GM18517 (cell line): Measurements from ENCODE around the gene CPLANE1.
A peak's percentile ranks its signal among the peaks of the same experiment; 100 is the strongest.
"Not testable (repeated sequence)": the region's sequence is repeated elsewhere in the genome, so short reads cannot be mapped to it uniquely, and the experiment has no call there.

Source experiments
- ATAC-seq: cut with Tn5 transposase; IDR thresholded peaks from one replicate; pipeline ENCODE4 v1.9.1; 2021; ENCODE audit warnings: mild to moderate bottlenecking, moderate library complexity; ENCODE audit not compliant: unreplicated experiment

CPLANE1 gene

DNA sequence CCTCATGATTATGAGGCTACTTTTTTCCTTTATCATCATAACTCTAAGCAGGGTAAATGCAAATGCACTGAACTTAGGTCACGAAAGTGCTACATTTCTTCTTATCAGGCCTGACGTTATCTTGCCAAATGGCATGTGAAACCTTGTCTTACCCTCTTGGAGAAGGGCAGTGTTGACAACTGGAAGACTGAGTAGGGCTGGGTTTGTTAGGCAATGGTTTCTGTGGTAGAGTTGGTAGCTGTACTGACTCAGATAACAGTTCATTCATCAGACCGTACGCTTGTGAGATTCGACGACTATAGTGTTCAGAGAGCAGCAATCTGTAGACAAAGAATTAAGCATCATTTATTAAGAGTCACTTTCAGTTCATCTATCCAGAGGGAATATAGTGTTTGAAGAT lies 127.7 kb downstream of the CPLANE1 start:
- no peak for ATAC-seq

DNA sequence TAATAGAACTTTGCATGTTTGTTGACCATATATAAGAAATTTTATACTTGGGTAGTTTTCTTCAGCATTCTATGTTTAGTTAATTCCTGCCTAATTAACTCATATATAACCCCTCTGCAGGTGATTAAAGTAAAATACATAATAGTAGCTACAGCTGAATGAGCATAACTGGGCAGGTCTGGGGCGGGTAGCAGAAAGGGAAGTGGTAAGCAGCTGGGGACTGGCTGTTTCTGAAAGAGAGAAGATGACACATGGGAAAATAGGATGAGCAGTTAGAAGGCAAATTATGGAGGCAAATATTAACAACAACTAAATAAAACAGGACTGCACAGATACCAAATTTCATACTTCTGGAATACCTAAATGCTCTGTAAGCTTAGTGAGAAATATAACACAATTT lies 128.1 kb downstream of the CPLANE1 start:
- no peak for ATAC-seq

DNA sequence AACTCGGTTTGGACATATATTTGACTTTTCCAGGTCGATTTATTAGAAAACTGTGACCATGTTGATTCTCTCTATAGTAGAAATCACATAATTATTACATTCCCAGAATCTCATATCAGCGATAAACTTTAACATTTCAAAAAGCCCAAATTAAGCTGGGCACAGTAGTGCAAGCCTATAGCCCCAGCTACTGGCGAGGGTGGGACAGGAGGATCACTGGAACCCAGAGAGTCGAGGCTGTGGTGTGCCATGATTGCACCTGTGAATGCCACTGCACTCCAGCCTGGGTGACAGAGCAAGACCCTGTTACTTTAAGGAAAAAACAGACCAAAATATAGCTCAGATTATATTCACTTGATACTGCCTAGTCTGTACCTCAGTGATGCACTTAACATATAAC lies 128.9 kb downstream of the CPLANE1 start:
- ATAC-seq: no peak

- ATAC-seq: no peak
Observed at GRCh38 chr5:37116359-37116758, 132.8 kb downstream of the CPLANE1 start.

DNA sequence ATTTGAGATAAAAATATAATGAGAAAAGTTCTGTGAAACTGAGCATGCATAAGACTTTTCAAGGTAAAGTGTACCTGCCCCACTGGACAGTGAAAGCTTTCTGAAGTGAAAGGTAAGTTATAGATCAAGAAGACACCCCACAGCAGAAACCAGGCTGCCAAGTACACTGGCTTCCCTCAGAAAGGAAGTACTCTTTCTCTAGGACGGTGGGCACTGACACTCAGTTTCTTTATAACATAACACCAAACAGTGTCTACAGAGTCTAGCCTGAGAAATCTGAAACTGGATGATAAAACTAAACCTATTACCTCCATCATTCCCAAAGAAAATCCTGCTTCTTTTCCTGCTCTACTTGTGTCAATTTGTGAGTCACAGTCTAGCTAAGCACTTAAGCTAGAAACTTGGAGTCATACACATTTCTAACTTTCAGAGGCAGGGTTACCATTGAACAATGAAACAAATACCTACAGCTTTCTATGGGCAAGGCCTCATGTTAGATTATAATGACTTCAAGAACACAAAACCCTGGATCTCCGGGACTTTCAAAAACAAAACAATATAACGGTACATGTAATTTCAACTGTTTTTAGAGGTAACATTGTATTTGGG lies 136.7 kb downstream of the CPLANE1 start:
- no peak for ATAC-seq

DNA sequence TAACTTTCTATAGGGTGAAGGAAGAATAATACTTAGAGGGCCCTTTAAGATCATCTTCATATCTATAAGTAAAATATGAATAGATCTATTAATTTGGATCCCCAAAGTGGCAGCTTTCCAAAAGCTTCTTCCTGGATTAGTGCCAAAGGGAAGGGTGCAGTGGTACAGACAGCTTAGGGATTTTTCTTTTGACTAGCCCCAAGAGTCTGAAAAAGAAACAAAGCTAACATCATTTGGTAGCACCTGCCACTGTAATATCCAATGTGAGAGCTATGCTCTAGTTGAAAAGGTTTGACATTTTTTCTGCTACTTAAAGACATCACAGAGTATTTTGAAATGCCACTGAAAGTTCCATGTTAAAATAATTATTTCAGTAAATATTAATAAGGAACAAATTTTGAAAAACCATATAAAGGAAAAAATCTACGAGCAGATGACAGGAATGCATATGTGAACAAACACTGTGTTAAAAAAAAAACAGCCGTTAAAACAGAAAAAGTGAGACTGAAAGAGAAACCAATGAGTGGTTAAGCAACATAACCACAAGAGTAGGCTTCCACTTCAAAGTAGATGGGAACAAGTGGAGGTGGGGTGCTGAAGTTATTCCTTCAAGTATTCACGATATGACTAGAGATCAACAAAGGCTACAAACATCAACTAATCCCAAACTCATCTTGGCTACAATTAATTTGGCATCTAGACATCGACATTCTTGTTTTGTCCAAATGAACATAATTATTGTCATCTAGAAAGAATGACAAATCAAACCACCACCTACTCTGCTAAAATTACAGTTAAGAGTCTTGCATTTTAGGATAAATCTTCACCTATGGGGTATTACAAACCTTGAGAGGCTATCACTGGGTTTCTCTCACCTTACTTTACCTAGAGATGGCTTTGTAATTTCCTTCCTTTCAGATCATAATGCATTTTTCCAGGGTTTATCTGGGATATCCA lies 137.5 kb downstream of the CPLANE1 start:
- peak; percentile 95 for ATAC-seq

- ATAC-seq: no peak
Observed at GRCh38 chr5:37110135-37110534, 139.0 kb downstream of the CPLANE1 start.

GRCh38 chr5:37109338-37109737 lies 139.8 kb downstream of the CPLANE1 start:
- ATAC-seq: no peak

DNA sequence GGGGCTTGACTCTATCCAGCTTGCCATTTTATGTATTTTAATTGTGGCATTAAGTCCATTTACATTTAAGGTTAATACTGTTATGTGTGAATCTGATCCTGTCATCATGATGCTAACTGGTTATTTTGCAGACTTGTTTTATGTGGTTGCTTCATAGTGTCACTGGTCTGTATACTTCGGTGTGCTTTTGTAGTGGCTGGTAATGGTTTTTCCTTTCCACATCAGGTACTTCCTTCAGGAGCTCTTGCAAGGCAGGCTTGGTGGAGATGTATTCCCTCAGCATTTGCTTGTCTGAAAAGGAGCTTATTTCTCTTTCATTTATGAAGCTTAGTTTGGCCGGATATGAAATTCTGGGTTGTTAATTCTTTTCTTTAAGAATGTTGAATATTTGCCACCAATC lies 145.9 kb downstream of the CPLANE1 start:
- no peak for ATAC-seq

- ATAC-seq: not testable (repeated sequence)
Observed at GRCh38 chr5:37099267-37099666, 149.9 kb downstream of the CPLANE1 start.

GRCh38 chr5:37093795-37094194 lies 155.4 kb downstream of the CPLANE1 start:
- not testable (repeated sequence) for ATAC-seq

- no peak for ATAC-seq
Observed at GRCh38 chr5:37090781-37091180, 158.4 kb downstream of the CPLANE1 start.

DNA sequence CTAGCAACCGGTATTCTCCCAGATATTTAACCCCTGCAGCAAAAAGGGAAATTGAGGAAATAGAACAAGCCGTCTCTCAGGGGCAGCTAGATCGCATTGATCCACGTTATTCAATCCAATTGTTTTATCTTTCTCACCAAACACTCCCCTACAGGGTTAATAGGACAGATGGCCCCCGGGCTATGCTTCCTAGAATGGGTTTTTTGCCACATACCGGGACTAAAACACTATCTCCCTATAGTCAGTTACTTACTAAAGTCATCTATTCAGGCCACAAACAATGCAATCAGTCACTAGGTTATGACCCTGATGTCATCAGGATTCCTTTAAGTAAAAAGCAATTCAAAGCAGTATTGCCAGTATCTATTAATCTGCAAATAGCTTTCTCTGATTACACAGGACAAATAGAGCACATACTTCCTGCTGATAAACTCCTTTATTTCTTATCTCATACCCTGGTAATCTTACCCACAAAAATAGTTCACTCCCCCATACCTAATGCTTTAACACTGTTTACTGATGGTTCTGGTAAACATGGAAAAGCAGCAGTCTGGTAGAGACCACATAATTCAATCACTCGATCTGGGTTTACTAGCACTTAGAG lies 159.0 kb downstream of the CPLANE1 start:
- ATAC-seq: no peak

GRCh38 chr5:37088009-37088408 lies 161.2 kb downstream of the CPLANE1 start:
- ATAC-seq: no peak

DNA sequence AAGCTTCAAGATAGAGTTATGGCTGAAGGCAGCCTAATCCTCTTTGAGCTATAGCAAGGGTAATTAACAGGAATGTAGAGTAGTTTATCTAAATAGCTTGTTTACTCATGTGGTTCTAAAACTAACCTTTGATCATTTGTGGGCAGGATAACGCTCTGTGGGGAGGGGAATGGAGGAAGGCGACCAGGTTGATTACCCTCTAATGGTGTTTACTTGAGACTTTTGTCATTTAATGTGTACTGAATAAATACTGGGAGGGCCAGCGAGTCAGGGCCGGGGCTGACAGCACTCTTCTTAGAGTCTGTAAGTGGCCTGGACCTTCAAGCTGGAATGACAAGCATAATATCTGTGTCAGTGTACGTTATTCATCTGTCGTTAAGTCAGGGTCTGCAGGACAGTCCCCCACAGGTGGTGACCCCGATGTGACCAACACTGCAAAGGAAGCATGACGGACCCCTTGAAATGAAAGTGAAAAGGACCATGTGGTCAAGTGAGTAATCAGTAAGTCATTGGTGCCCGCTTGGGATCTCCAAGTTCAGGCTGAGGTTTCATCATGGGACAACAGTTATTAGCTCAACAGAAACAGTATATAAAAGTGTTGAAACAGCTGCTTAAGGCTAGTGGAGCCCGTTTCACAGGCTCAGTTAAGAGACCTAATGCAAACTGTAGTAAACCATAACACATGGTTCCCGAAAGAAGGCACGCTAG lies 162.6 kb downstream of the CPLANE1 start:
- ATAC-seq: no peak

DNA sequence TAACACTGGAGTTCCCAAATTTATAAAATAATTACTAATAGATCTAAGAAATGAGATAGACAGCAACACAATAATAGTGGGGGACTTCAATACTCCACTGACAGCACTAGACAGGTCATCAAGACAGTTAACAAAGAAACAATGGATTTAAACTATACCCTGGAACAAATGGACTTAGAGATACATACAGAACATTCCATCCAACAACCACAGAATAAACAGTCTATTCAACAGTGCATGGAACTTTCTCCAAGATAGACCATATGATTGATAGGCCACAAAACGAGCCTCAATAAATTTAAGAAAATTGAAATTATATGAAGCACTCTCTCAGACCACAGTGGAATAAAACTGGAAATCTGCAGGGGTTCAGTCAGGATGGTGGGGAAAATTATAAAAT lies 163.2 kb downstream of the CPLANE1 start:
- not testable (repeated sequence) for ATAC-seq

DNA sequence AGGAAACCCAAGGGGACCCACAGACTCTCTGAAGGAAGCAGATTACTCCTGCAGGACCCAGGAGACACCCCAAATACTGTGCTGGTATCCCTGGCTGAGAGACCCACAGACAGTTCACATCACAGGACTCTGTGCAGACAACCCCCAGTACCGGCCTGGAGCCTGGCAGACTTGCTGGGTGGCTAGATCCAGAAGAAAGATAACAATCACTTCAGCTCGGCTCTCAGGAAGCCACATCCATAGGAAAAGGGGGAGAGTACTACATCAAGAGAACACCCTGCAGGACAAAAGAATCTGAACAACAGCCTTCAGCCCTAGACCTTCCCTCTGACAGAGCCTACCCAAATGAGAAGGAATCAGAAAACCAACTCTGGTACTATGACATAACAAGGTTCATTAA lies 166.2 kb downstream of the CPLANE1 start:
- not testable (repeated sequence) for ATAC-seq

- no peak for ATAC-seq
Observed at GRCh38 chr5:37080697-37081096, 168.5 kb downstream of the CPLANE1 start.

- ATAC-seq: no peak
Observed at GRCh38 chr5:37077146-37077545, 172.0 kb downstream of the CPLANE1 start.

DNA sequence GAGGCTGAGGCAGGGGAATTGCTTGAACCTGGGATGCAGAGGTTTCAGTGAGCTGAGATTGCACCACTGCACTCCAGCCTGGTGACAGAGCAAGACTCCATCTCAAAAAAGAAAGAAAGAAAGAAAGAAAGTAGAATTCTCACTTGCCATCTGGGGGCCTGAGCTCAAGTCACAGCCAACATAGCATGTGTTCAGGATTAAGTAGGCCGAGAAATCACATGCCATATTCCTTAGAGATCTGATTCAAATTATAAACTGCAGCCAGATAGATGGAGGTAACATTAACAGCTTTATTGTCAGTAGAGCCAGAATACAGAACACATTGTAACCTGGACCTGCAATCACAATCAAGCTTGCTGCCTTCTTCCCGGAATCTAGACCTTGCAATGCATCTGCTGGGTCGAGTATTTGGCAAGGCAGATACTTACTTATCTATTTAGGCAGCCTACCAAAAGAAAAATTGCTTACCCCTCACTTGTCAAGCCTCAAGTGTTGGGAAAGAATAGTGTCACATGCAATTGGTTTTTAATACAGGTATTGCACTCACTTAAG lies 173.7 kb downstream of the CPLANE1 start:
- no peak for ATAC-seq
